Thyroid gland (tissue), 4 donors: ENCODE results near the gene BLVRA.

Experiments used
- CTCF ChIP-seq, 6 experiments: fragments of 200-600 bp in 3 of 6; fragments of 450-650 bp in 3 of 6; sonication (generic) in 3 of 6; IDR thresholded peaks; one replicate each; pipeline ENCODE4 v1.5.1; 2016 to 2019; ENCODE audit warnings: antibody characterized with exemption in 6 of 6, mild to moderate bottlenecking in 2 of 6, inconsistent platforms in 1 of 6, moderate library complexity in 1 of 6
- POLR2A ChIP-seq, 2 donors: fragments of 450-650 bp; IDR thresholded peaks; one replicate each; pipeline ENCODE4 v1.6.1; 2017; ENCODE audit warnings: antibody characterized with exemption in 2 of 2, mild to moderate bottlenecking in 2 of 2, moderate library complexity in 1 of 2

GRCh38 chr7:43782768-43783555, 24.5 kb downstream of the BLVRA start:
- TF ChIP-seq POLR2A (IDR thresholded peaks at IDR 0.05): no peak
- TF ChIP-seq CTCF (IDR thresholded peaks at IDR 0.05): no peak
